Activated CD4-positive, alpha-beta T cell treated with anti-CD3 and anti-CD28 coated beads, Interleukin-2, amount 50 U/mL, for 24 hours (primary cell): ENCODE measurements around the gene TFF2.
A peak's percentile ranks its signal among the peaks of the same experiment; 100 is the strongest.

Experiments used
- DNase-seq, 2 donors: peaks; one replicate each; pipeline ENCODE4 v3.0.0-alpha.2; 2020; ENCODE audit warnings: low read depth in 1 of 2, low spot score in 1 of 2

The TFF2 gene, protein sequence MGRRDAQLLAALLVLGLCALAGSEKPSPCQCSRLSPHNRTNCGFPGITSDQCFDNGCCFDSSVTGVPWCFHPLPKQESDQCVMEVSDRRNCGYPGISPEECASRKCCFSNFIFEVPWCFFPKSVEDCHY

DNA sequence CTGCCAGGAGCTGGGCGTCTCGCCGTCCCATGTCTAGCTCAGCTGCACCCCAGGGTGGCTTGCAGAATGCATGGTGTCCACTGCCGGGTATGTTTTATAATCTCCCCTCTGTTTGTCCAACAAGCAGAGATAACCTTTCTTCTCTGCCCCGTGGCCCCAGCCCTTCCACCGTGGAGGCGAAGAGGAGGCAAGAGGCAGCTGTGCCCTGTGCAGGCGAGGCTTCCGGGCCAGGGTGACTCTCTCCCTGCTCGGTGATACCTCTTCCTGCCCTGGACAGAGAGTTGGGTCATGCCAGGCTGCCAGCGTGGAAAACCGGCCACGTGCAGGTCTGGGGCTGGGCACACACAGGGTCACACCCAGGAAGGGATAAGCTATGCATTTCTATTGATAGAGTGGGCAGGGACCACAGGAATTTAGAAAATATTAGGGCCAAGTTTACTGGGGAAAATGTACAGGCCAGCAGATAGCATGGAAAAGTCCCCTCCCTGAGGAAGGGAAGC is at the start of gene TFF2:
TFF2 (minus strand) TSS at position 68 of the 500 bp plus-strand sequence; CDS start at position 31, 37 bp downstream.
- no peak for DNase-seq

DNA sequence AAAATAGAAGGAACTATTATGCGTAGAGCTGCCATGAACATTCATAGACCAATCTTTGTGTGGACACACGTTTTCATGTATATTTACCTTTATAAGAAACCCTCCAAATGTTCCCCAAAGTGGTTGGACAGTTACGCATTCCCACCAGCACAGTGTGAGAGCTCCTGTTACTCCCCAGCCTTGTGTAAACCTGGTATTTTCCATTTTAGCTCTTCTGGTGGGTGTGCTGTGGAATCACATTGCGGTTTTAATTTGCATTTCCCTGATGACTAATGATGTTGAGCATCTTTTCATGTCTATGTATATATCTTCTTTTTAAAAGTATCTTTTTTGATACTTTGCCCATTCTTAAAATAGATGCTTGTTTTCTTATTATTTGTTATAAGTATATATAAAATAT is 49.7 kb upstream of the TFF2 start:
- no peak for DNase-seq

DNA sequence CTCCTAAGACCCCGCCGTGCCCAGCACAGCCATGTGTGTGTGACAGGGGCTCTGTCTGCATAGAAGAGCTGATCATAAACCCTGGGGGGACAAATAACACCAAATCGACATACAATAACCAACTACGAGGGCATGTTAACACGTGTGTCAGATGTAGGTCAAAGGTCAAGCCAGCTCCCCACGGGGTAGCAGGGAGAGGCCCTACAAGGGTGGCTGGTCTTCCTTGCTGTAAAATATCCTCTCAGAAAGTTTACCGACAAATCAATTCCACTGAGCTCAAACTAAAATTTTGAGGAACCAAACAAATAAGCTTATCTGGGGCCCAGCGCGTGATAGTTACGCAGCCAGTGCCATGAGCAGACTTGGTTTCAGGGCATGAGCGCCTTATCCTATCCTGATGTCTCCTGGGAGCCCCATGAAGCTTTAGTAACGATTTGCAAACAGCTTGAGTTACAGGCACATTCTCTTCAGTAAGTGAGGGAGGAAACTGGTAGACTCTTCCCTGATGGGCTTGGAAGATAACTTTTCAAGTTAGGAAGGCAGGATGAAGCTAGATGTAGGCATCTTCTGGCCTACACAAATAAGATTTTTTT is 47.7 kb upstream of the TFF2 start:
- no peak for DNase-seq

DNA sequence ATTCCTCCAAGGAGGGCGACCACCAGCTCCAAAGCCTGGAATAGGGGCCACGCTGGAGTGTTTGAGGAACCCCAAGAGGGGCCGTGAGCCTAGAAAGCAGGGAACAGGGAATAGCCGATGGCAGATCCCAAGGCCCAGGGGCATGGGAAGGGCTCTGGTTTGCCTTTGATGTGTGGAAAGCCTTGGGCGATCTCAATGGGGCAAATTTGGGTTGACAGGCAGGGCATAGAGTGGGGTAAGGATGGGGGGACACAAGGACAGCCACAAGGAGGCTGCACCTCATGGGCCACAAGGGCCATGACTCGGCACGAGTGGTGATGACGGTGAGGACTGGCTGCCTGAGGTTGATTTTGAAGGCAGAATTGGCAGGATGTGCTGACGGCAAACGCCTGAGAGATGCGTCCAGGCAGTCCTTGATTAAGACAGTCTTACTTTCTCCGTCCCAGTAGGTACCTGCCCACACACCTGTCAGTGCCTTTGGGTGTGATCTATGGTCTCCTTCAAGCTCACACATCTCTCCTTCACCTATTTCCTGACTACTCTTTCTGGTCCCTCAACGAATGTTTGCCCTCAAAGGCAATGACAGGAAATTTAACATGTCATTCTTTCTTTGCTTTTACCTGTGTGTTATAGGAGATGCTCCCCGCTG is 47.1 kb upstream of the TFF2 start:
- DNase-seq, result no peak

DNA sequence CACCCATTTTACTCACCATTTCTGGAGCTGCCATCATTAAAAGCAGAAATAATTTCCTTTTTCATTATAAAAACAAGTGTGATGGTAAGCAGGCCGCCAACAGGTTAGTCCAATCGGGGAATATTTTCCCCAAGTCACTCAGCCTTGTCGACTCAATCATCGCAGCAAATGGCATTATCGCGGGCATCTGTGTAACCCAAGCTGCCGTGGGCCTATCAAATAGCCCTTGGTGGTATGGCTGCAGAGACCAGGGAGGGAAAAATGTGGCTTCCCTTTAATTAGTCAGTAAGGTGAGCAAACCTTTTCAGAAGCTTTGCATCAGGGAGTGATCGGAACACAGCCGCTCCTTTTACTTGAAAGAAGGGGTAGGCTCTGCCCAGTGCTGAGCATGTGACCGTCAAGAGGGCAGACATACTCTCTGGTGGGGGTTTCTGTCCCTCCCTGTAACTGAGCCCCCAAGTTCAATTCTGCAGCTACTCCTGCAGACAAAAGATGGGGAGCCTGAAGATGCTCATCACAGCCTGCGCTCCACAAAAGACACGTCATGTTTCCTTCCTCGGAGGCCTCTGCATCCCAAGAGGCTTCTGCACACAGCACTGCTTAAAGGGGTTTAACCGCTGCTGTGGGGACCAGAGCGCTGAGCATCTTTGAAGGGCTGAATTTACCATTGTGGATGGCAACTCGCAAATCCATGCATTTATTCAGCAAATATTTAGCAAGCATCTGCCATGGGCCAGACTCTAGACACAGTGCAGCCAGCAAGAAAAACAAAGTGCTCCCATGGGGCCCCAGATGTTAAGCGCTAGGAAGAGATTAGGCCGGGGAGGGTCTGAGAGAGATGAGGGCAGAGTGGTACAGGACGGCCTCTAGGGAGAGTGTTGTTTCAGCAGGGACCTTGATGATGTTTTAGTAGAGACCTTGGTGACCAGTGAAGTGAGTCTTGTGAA is 46.3 kb upstream of the TFF2 start:
- no peak for DNase-seq

DNA sequence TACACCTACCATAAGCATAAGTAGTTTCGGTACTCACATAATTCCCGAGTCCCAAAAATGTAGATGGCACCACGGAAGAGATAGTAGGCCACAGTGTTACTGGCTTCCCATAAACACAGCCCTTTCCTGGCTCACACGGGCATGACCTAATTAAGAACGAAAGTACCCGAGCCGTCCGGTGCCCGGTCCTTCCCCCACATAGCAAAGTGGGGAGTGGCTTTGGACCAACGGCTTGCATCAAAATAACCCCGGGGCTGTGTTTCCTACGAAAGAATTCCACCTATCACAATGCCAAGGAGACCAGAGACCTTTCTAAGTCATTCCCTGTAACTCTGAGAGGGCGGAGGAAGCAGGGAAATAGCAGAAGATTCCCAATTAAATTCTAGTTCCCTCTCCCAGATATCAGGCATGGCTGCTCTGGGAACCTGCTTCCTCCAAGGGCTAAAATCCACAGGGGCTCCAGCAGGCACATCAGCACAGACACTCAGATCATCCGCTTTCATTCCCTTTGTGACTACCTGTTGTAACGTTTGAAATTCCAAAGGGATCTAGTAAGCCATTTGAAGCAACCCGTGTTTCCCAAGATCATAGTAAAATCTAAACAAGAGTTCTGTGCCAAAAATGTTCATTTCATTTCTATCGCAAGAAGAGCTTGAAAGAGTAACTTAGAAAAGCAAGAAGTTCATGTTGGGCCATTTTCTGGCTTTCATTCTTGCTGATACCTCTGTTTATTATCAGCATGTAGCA is 45.3 kb upstream of the TFF2 start, which contains the start of gene TMPRSS3:
TMPRSS3 (minus strand) TSS at position 148 of the 747 bp plus-strand sequence. CDS start 635 bp downstream, outside the sequence.
- no peak for DNase-seq

DNA sequence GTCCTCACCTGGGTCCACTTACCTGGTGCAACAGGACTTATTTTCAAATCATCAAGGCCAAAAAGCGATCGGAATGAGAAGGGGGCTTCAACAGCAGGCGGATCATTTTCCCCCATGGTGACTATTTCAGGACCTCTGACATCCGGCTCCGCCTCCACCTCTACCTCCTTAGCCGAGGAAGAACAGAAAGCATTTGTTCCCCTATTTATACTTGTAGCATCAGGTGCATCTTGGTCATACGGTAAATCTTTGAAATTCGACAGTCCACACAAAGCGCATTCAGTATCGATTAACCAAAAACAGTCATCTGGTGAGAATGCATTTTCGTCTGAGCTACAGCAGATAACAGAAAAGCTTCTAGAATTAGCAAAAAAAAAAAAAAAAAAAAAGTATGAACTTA is 44.5 kb upstream of the TFF2 start:
- no peak for DNase-seq

DNA sequence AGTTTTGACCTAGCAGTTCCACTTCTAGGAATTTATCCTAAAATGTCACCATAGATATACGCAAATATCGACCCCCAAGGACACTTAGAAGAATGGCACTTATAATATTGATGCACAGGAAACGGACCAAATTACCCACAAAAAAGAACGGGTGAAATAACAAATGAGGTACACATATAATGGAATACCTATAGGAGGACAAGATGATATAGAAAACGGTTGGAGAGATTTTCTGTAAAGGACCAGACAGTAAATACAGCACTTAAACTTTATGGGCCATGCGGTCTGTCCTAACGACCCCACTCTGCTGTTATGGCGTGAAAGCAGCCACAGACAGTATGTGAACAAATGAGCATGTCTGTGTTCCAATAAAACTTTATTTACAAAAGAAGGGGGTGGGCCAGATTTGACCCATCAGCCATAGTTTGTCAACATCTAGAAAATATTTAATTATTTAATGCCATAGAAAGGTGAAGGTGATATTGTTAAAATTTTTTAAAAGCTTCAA is 42.7 kb upstream of the TFF2 start:
- no peak for DNase-seq

DNA sequence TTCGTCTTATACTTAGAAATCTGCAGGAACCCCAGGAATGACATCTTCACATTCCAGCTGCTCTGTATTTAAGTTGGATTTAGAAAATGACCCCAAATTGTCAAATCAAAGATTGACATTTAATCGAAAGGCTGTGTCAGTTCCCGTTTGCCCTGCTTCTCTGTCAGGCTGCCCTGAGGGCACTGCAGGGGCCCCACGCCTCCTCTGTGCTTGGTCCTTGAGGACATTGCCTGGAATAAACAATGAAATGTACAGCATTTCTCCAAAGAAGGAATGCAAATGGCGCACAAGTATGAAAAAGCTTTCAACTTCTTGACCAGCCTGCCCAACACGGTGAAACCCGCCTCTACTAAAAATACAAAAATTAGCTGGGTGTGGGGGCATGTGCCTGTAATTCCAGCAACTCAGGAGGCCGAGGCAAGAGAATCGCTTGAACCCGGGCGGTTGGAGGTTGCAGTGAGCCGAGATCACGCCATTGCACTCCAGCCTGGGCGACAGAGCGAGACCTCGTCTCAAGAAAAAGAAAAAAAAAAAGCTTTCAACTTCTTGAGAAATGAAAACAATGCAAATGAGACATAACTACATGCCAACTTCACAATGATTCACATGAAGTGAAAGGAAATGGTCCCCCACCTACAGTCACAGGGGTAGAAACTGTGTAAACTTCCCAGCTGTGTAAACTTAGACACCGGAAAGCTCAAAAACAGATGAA is 42.1 kb upstream of the TFF2 start:
- peak in 1 of 2 donors; percentile 49 for DNase-seq

DNA sequence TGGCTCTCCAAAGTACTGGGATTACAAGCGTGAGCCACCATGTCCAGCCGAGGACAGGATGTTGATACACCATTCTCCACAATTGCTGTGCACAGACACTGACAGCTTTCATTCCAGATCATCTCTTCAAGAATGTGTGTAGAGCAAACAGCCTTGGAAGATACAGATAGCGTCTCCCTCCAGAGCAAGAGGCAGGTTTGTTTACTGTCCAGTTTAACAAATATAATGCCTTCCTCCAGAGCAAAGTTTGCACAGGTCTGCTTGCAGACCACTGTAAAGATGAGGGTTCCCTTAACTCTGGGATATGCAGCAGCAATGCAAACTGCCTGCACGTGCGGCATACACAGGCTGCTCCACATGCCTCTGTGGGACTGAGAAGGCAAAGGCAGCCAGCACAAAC is 40.5 kb upstream of the TFF2 start:
- no peak for DNase-seq

DNA sequence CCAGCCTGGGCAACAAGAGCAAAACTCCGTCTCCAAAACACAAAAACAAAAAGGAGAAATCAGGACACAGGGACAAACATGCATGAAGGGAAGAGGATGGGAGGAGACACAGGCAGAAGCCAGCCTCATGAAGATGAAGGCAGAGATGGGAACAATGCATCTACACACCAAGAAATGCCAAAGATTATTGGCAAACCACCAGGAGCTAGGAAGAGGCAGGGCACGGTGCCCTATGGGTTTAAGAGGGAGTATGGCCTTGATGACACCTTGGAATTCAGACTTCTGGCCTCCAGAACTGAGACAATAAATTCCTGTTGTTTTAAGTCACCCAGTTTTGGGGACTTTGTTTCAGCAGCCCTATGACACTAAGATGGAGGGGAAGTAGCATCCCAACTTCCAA is 39.9 kb upstream of the TFF2 start:
- no peak for DNase-seq

DNA sequence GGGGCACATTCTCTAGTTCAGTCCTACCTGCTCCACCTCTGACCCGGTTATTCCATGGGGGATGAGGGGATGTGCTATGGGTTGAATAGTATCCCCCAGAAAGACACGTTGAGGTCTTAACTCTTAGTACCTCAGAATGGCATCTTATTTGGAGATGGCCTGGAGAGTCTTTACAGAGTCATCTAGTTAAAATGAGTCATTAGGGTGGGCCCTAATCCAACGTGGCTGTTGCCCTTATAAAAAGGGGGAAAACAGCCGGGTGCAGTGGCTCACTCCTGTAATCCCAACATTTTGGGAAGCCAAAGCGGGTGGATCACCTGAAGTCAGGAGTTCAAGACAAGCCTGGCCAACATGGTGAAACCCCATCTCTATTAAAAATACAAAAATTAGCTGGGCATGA is 39.4 kb upstream of the TFF2 start:
- no peak for DNase-seq

DNA sequence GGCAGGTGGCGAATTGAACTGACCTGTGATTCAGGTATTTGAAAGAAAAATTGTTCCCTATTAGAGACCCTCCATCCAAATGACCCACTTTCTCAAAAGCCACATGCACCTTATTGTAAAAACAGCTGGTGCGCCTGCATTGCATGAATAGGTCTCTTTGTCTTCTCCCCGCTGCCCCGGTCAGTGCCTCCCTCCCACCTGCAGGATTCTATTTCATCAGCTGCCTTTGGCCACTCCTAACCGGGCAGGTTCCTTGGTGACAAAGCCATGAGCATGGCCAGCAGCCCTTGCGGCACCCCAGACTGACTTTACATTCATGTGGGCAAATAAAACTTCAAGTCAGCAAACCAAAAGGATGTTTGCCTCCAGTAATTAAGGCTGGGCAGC is 38.6 kb upstream of the TFF2 start:
- no peak for DNase-seq

DNA sequence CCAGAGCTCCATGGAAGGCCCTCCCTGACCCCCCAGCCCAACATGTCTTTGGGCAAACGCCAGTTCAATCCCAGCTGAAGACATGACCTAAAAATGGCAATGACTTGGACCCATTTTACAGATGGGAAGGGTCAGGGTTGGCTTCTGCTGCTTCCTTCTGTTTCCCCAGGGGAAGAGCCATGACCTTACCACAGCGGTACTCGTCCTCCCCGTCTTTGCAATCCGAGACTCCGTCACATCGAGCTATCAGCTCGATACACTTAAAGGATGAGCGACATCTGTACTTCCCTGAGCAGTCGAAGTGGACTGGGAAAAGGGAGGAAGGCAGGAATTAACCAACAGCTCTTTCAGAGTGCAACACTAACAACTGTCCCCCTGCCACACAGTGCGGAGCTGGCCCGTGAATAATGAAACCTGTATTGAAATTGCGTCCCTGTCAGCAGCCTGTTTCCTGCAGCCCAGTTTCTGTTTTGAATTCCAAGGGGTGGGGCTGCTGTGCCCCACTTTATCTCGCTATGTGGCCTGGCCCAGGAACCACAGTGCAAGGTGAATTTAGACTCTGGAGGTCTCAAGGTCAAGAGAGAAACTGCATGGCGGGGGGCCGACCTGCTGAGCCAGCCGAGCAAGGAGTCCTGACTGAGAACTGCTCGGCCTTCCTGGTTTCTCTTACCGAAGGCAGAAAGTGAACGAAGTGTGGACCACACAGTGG is 38.1 kb upstream of the TFF2 start:
- DNase-seq, result no peak

DNA sequence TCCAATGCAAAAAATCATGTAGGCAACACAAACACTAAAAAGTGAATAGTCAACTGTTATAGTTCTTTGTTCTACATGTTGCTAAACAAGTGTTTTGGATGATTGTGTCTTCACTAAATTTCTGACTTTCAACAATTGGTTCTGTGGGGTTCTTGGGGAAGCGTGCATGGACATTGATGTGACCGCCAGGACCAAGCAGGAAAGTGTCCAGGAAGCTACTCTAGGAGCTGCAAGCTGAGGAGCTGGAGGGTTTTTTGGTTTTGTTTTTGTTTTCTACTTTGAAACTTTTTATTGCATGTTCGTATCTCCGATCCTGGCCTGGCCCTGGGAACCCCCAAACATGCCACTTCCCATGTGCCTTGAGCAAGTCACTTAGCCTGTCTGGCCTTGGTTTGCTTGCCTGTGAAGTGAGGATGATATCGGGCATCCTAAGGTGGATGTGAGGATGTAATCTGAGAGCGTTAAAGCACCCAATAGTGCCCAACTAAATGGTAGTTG is 37.1 kb upstream of the TFF2 start:
- DNase-seq, result no peak

DNA sequence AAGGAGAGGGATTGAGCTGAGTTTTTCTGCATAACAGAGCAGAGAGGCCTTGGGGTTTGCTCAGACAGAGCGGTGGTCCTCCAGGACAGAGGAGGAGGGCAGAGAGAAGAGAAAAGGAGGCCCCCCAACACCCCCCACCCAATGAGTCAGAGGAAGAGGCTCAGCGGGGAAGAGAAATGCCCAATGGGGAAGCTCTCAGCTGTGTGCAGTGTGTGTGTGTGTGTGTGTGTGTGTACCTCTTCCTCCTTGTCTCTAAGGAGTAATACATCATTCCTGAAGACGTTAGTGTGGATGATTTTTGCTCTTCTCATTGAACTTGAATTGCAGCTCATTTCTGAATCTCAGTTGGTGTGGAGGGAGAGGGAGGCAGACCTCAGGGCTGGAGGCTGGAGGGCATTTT is 36.4 kb upstream of the TFF2 start:
- no peak for DNase-seq

DNA sequence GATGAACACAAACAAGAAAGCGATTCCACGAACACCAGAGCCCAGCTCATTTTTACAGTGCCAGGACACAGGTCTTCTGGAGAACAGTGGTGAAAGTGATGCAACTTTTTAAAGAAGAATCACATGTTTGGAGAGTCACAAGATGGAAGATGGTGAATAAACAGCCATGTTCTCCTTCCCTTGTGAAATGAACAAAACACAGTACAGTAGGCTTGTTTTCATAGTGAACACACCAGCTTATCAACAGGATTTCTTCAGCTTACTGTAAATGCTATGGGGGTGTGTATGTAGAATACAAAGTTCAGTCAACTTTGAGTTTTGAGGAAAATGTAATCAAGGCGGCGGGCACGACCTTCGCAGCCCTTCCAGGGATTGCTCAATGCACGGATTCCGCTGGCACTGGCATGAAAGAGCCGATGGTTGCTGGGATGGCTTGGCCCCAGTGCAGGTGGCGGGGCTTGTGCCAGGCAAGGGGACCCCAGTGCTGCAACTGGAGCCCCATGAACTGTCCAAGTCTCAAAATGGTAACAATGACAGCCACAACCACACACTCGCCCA is 35.3 kb upstream of the TFF2 start:
- DNase-seq, result no peak

DNA sequence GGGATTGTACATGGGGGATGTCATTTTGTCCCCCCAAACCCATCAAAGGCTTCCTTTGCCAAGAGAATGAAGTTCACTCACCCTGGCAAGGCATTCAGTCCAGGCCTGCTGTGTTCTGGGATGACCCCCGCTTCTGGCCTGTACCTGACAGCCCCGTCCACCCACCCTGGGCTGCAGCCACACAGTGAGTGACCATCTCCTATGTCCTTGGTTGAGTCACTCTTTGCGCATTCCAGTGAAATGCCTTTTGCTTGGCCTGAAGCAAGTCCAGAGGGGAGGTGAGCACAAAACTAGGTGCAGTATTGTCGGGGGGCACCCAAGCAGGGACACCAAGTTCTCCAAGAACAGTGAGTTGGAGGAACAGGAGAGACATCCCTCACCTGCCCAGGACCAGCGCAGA is 34.8 kb upstream of the TFF2 start:
- DNase-seq, result no peak

DNA sequence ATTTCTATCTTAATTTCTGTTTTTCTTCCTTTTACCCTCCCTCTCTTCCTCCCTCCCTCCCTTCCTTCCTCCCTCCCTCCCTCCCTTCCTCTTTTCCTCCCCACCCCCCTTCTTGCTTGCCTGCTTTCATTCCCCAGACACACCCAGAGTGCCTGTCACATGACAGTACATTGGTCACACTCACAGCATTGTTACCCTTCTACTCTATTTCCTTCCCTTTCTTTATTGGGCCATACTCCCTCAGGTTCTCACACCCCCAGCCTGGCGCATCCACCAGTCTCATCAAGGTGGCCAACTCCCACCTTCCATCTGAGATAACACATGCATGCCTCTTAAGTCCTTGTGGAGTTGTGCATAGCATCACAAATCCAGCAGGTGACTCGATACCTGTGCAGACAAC is 34.2 kb upstream of the TFF2 start:
- DNase-seq, result no peak
